GM12891 (cell line): ENCODE measurements around the gene ZNF662.

Experiments
- DNase-seq: peaks from one replicate; pipeline ENCODE4 v3.0.0; 2011; ENCODE audit warnings: low spot score; ENCODE audit not compliant: insufficient read length
- FAIRE-seq: peaks from 2 replicates; lab custom pipeline; 2011; peaks lifted over from hg19 to GRCh38; lab: Jason Lieb, UNC
- PAX5 ChIP-seq: IDR thresholded peaks from 2 replicates; pipeline ENCODE4 v1.6.1; 2011; ENCODE audit warnings: low read length, moderate library complexity, mild to moderate bottlenecking; ENCODE audit not compliant: insufficient read depth, severe bottlenecking
- POLR2A ChIP-seq: IDR thresholded peaks from 2 replicates; pipeline ENCODE4 v1.6.1; 2011; ENCODE audit warnings: low read depth, low read length, control low read depth
- POLR2AphosphoS5 ChIP-seq: IDR thresholded peaks from 2 replicates; pipeline ENCODE4 v1.6.1; 2011; ENCODE audit warnings: low read depth, low read length, control low read depth
- POU2F2 ChIP-seq: IDR thresholded peaks from 2 replicates; pipeline ENCODE4 v1.6.1; 2011; ENCODE audit warnings: low read depth, mild to moderate bottlenecking, control low read depth, low read length, moderate library complexity
- SPI1 ChIP-seq: IDR thresholded peaks from 2 replicates; pipeline ENCODE4 v1.6.1; 2011; ENCODE audit warnings: low read depth, low read length, control low read depth
- TAF1 ChIP-seq: IDR thresholded peaks from 2 replicates; pipeline ENCODE4 v1.6.1; 2011; ENCODE audit warnings: low read depth, low read length, control low read depth

Gene ZNF662

GRCh38 chr3:42935472-42935871, 29.5 kb downstream of the ZNF662 start:
- FAIRE-seq (no peak), DNase-seq (no peak)
- TF ChIP-seq SPI1: no peak
- TF ChIP-seq PAX5: no peak
- no peak for TF ChIP-seq TAF1
- no peak for TF ChIP-seq POLR2A
- TF ChIP-seq POLR2AphosphoS5: no peak
- TF ChIP-seq POU2F2: no peak

DNA sequence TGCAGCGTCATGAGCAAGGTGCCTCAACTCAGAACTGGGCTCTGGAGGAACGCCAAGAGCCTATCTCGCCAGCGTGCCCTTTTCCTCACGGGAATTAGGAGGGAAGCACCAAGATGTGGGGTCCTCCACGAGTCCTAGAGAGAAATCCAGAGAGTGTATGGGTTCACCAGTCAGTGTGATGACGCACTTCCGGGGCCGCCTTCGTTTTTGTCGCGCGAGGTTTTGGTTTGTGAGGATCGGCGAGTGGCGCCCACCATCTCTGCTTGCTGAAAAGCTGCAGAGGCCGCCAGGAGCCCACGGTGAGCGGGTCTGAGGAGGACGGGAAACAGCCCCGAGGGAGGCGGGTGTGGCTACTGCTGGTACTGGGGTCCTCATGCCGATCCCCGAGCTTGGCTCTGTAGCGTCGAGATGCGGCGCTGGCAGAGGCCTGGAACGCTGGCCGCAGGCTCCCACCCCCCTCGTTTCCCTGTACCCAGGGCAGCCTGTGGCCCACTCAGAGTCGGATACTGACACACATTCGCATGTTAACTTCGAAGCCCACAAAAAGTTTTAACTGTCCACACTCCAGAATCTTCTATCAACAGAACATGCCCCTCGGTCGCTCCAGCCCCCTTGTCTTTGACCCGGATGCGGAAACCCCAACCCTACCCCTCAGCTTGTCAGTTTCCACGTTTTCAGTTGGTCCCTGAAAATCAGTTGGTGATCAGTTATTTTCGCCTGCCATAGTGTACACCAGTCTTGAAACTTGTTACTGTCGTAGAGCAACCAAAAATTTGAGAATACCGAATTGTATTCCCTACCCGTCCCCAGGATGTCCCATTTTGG, 30.4 kb downstream of the ZNF662 start:
- FAIRE-seq (no peak), DNase-seq (no peak)
- TF ChIP-seq POU2F2 (no peak), PAX5 (no peak), POLR2AphosphoS5 (no peak), POLR2A (no peak), SPI1 (no peak), TAF1 (no peak)

GRCh38 chr3:42937334-42937733, 31.4 kb downstream of the ZNF662 start:
- FAIRE-seq (no peak), DNase-seq (no peak)
- TF ChIP-seq POU2F2: no peak

- DNase-seq (no peak), FAIRE-seq (no peak)
- TF ChIP-seq POLR2A (no peak), SPI1 (no peak), POU2F2 (no peak), TAF1 (no peak), POLR2AphosphoS5 (no peak), PAX5 (no peak)
Observed at GRCh38 chr3:42942693-42943092, 36.8 kb downstream of the ZNF662 start.

DNA sequence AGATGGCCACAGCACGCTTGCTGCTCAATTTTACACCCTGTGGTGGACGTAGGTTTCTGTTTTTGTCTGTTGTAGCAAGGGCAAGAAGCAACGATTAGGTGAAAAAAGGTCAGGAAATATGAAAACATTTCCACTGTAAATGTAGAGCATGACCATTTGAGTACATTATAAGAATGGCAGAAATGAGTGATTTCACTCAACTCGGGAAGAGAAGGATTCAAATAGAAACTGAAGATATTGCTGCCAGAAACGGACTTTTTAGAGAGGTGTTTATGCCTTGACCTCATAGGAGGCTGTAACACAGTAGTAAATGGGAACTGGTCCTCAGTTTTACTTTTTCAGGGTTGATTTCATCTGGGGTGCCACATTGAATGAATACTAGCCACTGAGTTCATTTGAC, 40.1 kb downstream of the ZNF662 start:
- FAIRE-seq (no peak), DNase-seq (no peak)

GRCh38 chr3:42957573-42957972, 51.6 kb downstream of the ZNF662 start:
- no peak for TF ChIP-seq POU2F2
- TF ChIP-seq TAF1: no peak
- TF ChIP-seq POLR2A: no peak
- TF ChIP-seq SPI1: no peak
- FAIRE-seq (no peak), DNase-seq (no peak)

More for the DNA sequence above, 40.1 kb downstream of the ZNF662 start:
- TF ChIP-seq SPI1: no peak
- no peak for TF ChIP-seq POLR2AphosphoS5
- TF ChIP-seq PAX5: no peak
- TF ChIP-seq POLR2A: no peak
- no peak for TF ChIP-seq POU2F2
- no peak for TF ChIP-seq TAF1

- TF ChIP-seq POLR2AphosphoS5 (no peak), PAX5 (no peak), SPI1 (no peak), TAF1 (no peak), POLR2A (no peak), POU2F2 (no peak)
- DNase-seq (no peak), FAIRE-seq (no peak)
Observed at GRCh38 chr3:42960282-42960681, 54.3 kb downstream of the ZNF662 start.

DNA sequence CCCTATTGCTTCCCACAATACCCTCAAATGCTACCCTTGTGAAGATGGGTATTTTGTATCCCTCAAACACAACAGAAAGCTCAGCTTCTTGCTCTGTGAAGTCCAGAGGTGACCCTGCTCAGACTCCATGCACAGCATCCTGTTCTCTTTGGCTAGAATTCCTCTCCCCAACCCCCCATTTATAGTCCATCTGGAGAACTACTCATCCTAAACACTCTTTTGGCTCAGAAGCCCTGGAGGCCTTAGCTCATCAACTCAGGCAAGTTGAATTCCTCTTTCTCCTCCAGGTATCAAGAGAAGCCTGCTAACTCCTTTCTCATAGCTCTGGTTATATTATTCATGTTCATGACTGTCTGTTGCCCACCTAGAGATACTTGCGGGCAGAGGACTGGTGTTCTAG, 54.8 kb downstream of the ZNF662 start:
- no peak for FAIRE-seq
- no peak for DNase-seq
- TF ChIP-seq POLR2AphosphoS5 (no peak), POU2F2 (no peak), POLR2A (no peak), SPI1 (no peak)

DNA sequence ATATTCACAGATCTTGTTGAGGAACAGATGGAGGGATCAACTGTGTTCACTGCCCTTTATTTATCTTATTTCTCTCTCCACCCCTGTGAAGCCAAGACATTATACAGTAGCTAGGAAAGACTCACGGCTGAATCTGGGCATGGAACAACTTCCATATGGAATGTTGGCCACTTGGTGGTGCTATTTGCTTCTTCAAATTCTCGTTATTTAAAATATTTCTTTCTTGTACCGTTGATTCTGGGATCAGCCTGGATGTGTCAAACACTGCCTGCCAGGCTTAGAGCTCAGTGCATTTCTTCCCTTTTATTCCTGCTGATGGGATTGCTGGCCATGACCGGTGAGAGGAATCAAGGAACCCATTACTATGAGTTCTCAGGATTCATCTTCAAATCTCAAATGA, 55.7 kb downstream of the ZNF662 start:
- FAIRE-seq (no peak), DNase-seq (no peak)
- TF ChIP-seq POLR2AphosphoS5 (no peak), PAX5 (no peak), SPI1 (no peak), TAF1 (no peak), POU2F2 (no peak), POLR2A (no peak)

GRCh38 chr3:42963269-42963668, 57.3 kb downstream of the ZNF662 start:
- TF ChIP-seq POU2F2 (no peak), TAF1 (no peak), PAX5 (no peak), SPI1 (no peak), POLR2AphosphoS5 (no peak), POLR2A (no peak)
- no peak for DNase-seq
- no peak for FAIRE-seq
